HG03565 (cell line): ENCODE data around the gene AKIRIN2.

Experiments
- ATAC-seq: cut with Tn5 transposase; IDR thresholded peaks from one replicate; pipeline ENCODE4 v1.9.1; 2021; ENCODE audit warnings: mild to moderate bottlenecking, moderate library complexity; ENCODE audit not compliant: unreplicated experiment

Gene AKIRIN2

DNA sequence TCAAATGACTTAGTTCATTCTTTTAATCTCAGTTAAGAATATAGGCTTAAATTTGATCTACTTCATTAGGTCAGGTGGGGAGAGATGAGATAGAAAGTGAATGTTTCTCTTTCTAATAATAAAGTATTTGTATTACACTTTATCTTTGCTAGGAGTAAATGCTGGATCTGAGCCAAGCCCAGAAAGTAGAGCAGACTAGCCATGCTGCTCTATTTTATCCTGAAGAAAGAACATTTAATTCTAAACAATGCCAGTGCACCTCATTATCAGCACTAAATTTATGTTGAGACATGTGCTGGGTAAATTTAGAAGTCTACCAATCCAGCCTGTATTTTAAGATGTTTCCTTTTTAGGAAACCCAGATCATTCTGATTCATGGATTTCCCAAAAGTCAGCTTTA lies 43.5 kb downstream of the AKIRIN2 start:
- ATAC-seq = no peak

DNA sequence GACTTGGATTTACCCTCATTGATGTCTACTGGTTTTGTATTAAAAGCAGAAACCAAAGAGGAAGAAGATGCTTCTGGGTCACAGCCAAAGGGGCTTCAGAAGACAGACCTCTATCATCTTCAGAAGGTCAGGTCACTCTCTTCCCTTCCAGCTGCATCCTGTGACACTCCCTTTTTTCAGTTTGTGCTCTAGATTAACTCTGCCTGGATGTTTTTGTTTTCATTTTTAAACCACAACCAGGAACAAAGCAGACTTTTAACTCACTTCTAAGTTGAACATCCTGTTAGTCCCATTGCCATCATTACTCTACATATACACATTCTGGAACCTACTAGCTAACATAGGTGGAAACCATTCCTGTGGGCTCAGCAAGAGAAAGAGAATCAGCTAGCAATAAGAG lies 45.2 kb downstream of the AKIRIN2 start:
- ATAC-seq = no peak

DNA sequence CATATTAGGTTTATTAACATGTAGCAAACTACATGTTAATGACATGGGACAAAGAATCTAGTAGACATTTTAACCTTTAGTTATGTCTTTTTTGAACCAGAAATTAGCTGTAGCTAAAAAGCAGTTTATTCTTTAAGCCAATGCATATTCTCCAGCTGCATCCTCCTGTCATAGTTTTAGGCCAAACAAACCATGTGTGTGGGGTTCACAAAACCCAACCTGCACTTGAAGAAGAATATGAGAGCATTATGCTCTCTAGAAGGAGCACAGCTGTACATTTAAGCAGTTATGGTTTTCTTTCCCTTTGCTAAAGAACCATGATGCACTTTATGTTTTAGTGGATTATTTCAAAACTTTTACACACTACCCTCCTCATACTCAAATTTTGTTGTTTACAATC lies 46.2 kb downstream of the AKIRIN2 start:
- ATAC-seq = no peak

DNA sequence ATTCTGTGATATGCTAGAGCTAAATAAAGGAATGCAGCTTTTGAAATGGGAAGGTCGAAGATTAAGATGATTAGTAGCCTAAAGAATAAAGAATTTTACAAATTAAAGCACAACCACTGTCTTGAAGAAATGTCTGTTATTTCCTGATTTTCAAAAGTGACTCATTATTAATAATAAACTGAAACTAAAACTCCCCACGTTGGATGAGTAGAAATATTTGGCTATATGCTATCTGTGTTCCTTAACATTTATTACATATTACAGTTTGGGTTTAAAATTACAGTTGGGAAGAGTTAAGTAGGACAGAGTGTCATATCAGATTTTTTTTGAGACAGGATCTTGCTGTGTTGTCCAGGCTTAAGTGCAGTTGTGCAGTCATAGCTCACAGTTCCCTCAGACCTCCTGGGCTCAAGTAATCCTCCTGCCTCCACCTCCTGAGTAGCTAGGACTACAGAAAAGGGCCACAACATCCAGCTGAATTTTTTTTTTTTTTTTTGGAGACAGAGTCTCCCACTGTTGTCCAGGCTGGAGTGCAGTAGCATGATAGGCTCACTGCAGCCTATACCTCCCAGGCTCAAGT lies 47.1 kb downstream of the AKIRIN2 start:
- no peak for ATAC-seq

DNA sequence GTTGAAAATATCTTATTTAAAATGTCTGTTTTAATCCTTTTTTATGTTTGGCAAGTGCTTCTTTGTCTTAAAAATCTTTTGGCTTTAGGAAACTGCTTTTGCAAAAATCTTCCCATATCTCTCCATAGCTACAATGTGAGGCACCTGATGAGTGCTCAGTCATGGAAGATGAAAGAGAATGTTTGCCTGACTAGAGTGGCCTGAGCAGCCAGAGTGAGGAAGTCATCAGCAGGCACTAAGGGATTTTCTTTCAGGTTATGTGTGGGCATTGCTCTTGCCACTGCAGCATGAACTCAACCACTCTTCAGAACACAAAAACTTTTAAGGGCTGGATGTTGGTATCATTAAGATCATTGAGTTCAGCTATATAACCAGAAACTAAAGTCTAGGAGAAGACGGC lies 47.9 kb downstream of the AKIRIN2 start:
- ATAC-seq = no peak

DNA sequence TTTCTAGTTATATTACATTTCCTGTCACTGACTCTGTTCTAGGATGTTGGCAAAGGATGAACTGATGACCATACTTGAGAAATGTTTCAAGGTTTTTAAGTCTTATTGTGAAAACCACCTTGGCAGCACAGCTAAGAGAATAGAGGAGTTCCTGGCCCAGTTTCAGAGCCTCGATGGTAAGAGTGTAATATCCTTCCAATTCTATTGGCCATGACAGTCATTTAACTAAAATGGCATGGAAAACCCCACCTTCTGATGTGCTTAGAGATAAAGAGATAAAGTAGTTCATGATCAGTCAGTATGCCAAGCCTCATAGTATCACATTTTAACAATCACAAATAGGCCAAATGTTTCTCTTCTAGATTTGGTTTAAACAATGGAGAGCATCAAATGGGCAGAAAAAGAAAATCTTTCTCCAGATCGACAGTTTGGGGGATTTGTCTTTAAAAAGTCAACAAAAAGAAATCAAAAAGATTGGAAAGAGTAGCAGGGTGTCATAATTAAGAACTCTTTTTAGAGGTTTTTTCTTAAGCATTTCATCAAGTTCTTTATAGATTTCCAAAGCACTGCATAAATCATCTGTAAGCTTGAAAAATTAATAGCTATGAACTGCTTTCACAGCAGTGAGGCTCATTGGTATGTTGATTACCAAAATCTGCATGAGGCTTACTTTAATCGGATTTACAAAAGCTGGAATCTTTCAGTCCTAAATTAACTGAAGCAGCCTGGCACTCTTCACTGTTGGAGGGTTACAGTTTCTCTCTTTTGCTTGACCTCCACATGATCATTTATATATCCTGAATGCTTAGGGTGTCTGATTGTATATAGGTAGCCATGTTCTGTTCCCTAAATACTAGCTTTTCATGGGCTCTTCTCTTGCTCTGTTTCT lies 48.7 kb downstream of the AKIRIN2 start:
- no peak for ATAC-seq

DNA sequence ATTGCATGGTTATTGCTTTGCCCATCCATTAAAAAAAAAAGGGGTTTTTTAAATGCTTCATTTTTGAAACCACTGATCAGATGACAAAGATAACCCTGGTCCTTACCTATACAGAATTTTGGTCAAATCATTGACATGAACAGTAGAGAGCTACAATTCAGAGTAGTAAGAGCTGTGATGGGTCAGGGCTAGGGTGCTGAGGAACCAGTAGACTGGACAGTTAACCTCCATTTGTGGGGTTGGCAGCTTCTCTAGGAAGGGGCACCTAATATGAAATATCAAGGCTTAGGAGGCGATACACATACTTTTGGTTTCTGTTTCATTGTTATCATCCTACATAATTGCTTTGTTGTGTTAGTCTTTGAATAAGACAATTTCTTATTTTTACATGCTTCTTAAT lies 57.0 kb downstream of the AKIRIN2 start:
- no peak for ATAC-seq

DNA sequence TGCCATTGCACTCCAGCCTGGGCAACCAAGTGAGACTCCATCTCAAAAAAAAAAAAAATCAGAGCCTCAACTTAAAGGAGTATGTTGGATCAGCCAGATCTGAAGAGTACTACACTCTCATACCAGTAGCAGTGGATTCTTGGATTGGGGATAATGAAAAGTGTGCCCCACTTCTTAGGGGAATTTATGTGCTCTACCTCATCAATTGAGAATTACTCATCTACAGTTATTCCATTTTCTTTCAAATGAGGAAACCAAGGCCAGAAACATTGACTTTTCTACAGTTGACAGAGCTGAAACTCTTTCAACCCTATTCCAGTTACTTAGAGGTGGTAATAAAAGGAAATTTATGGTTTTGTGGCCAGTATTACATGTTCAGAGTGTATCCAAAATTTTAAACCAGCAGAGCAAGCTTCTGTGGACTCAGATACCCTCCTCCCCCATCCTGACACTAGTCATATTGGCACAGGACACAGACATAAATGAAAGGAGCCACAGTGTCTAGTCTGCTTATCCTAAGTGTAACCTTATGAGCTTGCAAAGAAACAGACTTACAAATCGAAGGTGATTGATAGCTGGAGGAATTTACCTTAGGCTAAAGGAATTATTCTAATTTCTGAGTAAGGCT lies 60.9 kb downstream of the AKIRIN2 start:
- ATAC-seq = no peak

DNA sequence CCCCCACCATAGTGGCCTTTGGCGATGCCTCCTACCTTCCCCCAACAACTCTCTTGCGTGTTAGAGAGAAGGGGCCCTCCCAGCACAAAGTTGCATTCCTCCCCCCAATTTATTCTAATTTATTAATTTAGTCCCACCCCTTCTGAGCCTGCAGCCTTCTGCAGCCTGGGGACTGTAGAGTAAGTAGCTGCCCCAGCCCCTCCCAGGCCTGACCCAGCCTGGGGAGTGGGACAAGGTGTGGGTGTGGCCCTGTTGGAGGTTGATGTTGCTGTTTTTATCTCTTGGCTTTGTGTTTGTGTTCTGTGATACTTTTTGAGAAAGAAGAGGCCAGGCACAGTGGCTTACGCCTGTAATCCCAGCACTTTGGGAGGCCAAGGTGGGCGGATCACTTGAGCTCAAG lies 62.7 kb downstream of the AKIRIN2 start:
- no peak for ATAC-seq

DNA sequence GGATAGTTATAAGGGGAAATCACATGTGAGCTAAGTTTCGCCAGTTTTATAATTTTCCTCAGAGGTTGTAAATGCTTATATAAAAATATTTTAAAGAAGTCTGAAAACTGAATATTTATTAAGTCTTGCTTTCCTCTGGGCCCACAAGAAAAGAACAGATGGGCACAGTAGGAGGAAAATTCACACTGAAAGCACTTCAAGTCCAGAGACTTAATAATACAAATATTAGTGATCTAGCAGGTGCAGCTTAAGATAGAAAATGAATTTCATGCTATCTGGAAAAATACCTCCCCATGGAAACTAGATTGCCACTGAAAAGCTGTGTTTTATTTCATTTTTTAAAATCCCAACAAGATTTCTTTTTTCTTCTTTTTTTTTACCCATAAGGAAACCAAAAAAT lies 64.9 kb downstream of the AKIRIN2 start:
- ATAC-seq = no peak

DNA sequence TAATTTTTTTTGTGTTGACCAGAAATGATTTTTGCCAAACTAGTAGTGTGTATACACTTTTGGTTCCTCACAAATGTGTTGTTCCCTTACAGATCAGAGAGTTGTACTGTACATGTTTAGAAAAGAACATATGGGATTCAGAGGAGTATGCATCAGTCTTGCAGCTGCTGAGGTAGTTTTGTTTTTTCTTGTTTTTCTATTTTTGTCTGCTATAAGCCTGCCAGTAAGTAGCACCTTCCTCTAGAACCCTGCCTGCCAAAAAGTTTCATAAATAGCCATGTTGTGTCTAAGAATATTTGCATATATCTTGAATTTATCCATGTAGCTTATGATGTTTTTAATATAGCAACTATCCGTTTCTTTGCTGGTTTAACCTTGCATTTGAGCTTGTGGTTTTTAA lies 65.7 kb downstream of the AKIRIN2 start:
- no peak for ATAC-seq

DNA sequence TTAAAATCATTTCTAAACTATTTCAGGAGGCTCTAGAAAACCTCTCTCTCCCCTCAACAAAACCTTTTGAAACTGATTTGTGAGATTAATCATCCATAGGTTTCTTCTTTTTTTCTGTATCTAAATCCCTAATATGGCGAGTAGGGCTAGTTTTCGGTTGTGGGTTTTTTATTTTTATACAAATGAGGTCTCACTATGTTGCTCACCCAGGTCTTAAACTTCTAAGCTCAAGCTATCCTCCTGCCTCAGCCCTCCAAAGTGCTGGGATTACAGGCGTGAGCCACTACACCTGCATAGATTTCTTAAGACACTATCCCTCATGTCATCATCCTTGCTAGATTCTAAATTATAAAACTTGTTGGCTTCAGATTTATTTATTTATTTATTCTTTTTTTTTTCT lies 68.2 kb downstream of the AKIRIN2 start:
- ATAC-seq = no peak

DNA sequence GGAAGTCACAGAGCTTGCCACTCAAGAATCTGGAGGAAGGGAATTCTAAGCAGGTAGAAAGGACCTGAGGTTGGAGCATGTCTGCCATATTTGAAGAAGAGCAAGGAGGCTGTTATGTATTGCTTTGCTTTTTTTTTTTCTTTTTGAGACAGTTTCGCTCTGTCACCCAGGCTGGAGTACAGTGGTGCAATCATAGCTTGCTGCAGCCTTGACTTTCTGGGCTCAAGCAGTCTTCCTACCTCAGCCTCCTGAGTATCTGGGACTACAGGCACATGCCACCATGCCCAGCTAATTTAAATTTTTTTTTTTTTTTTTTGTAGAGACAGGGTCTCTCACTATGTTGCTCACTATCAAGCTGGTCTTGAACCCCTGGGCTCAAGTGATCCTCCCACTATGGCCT lies 71.3 kb downstream of the AKIRIN2 start:
- ATAC-seq = no peak

DNA sequence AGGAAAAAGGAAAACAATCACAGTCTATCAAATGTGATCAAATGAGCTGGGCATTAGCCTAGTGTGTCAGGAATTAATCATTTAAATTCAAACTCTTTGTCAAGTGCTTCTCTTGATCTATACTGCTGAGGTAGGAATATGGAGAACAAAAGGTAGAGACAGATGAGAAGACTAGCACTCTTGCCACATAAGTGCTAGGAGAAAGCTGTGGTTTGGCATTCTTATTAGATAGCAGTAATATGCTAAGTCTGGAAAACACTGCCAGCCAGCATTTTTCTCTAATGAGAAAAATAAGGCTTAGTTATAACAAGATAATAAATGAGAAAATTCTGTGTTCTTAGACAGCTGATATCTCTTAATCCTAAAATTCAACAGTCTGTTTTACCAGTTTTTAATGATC lies 73.2 kb downstream of the AKIRIN2 start:
- ATAC-seq = no peak

DNA sequence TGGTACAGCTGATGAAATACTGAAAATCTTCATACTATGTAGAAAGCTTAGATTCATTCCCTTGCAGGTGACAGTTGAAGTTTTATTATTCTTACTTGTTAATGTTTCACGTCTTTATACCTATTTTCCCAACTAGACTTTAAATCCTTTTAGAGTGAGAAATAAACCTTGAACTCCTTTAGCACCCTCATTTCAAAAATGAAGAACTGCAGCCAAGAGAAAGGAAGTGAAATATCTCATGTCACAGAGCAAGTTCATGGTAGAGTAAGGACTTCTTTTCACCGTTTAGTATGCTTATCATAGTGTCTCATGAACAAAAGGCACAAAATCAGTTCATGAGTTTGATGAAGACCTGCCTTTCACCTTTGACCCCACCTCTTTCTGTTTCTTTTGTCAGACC lies 73.6 kb downstream of the AKIRIN2 start:
- no peak for ATAC-seq
